Hypothalamus (tissue), 51 donors: ENCODE measurements around the gene OPCML.

ENCODE experiments used
- DNase-seq, 51 donors: peaks; one replicate each; lab custom pipeline; 2025; lab: John Stamatoyannopoulos, UW

The OPCML gene

DNA sequence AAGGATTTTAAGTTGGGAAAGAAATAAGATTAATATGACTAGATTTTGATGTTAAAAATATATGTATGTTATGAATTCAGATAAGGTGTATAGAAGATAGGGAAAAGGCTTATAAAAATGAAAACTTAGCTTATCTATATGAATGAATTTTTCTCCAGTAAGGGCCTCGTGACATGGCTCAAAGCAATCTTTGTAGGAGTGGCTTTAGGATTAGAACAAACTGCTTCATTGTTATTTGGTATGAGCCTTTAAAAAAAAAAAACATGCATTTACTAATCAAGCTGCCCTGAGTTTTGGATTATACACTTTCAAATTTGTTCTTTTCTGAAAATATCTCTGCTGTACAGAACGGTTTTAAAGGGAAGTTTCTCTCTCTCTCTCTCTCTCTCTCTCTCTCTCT lies 905.9 kb downstream of the OPCML start:
- DNase-seq: no peak

DNA sequence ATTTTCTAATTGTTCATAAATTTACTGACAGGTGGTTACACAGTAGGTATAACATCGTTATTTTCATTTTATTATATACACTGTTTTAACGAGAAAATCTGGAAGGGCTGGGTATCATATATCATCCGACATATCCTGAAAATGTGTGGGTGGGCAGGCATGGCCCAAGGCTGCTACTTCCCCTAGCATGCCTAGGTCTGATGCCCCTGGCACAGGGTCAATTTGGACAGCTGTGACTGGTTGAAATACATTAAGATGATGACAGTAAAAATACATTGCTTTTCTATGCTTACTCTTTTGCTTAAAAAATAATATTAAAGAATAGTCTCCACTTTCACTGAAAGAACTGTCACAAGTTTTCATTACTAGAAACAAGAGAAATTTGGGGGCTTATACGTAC lies 908.8 kb downstream of the OPCML start:
- no peak for DNase-seq

DNA sequence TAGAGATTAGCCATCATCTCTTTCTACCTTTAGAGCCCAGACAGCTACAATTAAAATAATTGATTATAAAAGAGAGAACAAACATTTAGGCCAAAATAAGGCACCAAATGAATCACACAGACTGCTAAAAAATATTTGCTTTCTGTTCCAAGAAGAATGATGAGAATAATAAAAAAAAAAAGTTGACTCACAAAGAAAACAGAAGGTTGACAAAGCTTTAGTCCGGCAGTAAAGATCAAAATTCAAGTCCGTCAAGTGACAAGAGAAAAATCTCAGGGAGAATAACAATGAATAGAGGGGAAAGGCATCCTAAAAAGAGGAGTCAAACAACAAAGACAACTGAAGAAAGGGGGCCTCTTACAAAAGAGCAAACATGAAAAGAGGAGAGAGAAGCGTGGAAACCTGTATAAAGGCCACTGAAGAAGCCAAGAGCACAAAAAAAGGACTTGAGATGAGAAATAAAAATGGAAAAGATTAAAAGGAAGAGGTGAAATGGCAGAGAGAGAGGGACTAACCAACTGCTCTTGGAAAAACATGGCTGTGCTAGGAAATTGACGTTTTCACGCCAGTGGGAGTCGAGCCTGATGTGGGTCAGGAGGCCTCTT lies 910.2 kb downstream of the OPCML start:
- no peak for DNase-seq

DNA sequence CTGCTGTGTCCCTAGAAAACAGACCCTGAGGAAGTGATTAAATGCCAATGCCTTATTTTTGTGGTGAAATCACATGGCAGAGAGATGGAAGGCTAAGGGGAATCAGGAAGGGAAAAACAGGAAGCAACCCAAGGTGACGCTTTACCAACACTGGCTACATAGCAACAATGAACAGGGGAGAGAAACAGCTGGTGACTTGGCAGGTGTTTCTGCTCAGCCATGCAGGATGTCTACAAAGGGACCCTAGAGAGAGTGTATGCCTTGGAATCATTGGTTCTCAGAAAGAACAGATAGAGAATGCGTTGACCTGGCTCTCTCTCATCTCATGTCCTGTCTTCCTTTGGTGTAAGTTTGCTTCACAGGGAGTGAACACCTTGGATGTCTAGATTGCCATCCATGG lies 911.9 kb downstream of the OPCML start:
- DNase-seq: no peak

DNA sequence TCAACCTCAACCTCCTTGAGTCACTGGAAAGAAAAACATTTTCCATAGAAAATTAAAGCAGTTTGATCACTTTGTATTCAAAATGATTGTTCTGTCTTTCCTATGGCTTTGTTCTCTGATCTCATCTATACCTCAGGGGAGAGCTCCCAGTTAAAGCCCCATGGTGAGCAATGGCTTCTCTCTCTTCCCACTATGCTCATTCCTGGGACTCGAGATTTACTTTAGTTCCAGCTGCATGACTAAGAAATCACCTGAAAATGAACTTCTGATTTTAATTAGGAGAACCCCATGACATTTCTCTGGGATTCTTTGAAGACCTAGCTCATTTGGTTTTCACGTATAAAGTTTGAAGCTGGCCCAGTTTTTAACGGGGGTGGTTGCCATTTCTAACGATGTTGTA lies 921.5 kb downstream of the OPCML start:
- no peak for DNase-seq

DNA sequence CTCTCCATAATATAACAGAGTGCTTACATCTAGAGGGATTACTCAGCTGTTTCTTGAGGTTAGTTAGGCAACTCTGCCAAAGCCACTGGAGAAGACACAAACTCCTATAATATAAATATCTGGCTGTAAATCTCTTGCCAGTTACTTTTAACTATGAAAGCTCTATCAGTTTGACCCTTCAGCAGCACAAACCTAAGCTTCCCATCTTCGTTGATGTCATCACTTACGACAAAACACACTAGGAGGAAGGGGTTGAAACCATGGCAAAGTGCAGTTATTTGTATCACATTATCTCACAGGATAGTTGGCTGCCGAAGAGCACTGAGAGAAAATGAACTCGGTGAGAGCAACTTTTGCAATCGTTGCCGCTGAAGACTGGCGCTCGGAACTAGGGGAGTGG lies 922.1 kb downstream of the OPCML start:
- DNase-seq: no peak

DNA sequence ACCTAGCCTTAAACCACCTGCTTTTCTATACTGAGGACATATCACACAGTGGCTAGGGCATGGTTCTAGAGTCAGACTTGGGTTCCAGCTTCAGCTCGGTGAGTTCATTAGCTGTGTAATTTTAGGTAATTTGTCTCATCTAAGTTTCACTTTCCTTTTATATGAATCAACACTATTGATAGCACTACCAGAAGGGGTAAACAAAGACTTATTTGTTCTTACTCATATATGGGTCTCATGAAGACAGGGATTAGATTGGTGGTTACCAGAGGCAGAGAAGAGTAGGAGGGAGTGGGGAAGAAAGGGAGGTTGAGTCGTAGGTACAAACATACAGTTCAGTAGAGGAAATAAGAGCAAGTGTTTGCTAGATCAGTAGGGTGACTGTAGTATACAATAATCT lies 924.7 kb downstream of the OPCML start:
- DNase-seq: peak in 1 of 51 donors; percentile 15

DNA sequence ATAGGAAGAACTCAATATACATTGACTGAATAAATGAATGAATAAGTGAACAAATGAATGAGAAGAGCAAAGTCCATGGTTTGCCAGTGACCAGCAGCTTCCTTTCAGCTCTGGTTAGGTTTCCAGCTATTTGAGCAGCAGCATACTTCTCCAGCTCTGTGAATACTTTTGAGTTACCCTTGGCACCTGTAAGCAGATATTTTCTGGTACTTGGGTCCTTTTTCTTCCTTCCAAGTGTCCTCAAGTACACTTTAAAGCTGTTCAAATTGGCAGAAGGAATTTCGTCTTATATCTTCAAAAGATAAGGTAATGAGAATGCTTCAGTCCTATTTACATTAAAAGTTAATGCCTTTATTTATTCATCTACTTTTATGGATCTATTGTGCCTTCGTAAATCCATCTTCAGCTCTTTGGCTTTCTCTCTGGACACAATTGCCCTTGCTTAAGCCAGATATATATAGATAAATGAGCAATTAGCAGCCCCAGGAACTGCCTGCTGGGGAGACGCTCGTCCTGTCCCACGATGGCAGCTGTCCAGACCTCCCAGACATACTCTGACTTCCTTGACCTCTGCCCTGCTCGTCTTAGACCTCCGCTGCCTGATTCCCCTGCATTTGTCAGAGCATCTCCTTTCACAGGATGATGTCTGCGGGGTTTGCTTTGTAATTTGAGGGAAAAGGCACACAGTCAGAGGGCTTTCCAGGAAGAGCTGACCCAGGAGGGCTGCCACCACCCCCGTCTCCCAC lies 926.3 kb downstream of the OPCML start:
- DNase-seq: no peak

DNA sequence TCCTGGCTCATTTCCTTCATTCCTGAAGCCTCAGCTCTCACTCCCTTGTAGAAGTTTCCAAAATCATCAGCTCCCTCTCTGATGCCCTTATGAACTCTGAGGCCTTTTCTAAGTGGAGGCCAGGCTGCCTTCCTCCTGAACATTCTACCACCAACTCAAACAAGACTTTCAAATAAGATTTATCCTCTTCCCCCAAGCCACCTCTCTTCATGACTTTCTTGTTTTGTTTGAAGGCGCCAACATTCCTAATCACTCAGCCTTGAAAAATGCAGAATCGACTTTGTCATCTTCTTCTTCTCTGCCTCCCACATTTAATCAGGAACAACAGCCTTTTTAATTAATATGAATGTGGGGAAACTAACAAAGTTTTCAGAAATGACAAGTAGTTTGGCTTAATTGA lies 927.9 kb downstream of the OPCML start:
- DNase-seq: no peak

DNA sequence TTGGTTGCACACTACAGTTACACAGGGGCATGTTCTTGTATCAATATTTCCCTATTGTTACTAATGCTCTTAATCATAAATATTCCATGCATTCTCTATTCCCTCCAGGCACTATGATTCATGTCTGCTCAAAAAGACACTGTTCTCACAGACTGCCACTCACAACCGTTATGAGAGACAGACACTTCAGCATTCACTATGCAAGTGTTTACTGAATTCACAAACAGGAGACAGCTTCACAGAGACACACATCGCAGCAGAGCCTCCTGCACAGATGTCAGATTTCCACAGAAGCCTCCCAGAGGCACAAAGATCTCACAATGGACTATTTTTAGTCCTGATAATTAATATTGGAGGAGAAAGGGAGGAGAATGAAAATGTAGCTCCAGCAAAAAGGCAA lies 930.4 kb downstream of the OPCML start:
- peak in 2 of 51 donors; percentile 3 to 30 for DNase-seq

DNA sequence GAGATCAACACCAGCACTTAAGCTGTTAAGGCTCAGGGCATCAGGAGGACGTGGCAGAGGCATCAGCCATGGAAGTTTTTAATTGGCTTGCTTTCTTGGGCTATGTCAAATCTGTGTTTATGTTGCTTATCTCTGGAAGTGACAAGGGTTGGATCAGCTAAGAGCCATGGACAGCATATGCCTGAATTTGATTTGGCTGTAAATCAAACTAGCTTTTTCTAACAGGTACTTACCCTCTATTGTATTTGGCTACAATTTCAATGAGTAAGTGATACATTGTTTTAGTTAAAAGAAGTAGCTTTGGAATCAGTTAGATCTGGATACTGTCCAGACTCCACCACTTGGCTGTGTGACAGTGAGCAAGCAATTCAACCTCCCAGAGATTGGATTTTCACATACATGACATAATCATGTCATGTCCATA lies 936.6 kb downstream of the OPCML start:
- DNase-seq: no peak

DNA sequence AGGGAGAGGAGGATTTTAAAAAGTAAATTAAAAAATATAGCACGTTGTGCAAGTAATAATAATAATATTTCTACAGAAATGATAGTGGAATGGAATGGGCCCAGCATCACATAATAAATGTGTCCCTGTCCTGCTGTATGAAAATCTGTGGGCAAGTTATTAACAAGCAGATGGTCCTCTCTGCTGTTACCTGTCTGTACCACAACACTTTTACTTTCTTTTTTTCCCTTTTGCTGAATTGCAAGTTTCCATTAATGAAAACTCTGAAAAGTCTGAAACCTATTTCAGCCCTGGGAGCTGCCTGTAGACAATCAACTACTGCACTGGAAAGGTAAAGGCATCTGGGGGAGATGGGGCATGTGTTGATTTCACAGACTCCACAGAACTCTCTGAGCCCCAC lies 937.1 kb downstream of the OPCML start:
- DNase-seq: no peak

DNA sequence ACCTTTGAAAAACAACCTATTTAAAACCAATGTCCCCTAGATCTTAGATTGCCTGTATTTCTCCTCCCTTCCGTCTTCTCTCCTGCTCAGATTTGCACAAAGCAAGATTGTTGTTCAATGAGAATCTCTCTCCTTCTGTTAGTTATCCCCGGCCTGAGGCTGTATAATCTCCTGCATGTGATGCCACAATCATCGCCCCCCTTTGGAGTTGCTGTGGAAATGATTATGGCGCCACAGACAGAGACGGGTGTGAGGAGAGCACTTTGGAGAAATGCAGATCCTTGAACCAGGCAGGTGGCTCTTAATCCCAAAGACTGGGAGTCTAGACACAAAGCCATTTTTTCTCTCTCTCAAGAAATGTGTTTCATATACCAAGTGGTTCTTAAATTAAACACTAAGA lies 941.3 kb downstream of the OPCML start:
- DNase-seq: no peak

DNA sequence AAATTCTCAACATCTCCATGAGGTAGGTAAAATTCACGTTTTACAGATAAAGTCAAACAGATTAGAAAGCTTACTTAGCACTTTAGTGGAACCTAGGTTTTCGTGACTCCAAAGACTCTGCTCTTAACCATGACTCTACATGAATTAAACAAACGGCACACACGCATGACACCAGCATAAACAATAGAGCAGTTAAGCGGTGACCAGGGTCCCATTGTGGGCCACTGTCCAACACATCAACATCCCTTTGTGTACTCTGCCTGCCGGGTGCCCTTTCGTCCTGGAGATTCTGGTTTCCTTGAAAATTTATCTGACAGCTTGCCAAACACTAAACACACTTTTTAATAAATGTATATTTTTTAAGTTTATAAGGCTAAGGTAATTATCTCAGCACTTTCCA lies 941.7 kb downstream of the OPCML start:
- DNase-seq: no peak

DNA sequence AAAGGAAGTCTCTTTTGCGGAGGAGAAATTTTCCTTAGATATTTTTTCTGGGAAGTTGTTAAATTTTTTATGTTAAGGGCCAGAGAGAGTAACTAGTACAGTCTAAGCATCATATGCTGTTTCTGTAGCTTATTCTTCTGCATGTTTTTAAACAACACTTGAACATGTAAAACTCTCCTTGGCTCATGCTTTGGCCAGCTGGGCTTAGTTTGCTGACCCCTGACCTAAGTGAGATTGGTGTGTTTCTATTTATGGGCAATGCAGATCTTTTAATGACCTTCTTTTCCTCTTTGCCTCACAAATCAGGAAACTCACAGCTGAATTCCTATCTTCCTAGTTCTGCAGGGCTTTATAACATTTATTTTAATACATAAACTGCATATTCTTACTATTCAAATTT lies 942.5 kb downstream of the OPCML start:
- DNase-seq: no peak

DNA sequence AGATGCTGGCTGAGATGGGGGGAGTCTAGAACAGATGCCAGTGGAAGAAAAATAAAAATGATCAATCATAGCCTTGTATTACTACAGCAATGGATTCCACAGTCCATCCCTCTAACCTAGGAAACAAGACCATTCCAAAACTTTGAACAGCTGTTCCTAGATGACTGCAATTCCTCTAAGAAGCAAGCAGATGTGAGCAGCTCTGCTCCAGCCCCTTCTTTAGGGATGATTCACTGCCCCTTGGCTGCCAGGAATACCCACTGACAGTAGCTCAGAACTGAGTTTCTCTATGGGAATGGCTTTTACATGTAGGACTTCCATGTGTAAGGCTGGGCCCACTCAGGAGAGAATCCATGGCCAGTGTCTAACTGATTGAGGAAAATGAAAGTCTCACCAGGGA lies 943.9 kb downstream of the OPCML start:
- DNase-seq: no peak

DNA sequence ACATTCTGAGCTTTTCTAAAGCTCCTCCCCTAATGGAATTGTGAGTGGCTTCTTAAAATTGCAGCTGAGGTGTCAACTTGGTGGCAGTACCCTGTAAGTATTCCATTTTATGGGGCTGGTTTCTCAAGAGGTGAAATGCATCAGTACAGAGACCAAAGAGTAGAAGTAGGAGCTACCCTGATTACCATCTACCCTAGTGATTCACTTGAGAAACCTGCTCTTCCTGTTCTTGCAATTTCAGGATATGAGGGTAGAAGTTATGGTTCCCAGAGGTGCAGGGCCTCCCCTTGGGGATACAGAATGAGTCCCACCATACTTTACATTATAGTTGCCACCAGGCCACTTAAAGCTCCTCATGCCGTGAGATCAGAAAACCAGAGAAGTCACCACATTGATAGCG lies 944.6 kb downstream of the OPCML start:
- DNase-seq: no peak

DNA sequence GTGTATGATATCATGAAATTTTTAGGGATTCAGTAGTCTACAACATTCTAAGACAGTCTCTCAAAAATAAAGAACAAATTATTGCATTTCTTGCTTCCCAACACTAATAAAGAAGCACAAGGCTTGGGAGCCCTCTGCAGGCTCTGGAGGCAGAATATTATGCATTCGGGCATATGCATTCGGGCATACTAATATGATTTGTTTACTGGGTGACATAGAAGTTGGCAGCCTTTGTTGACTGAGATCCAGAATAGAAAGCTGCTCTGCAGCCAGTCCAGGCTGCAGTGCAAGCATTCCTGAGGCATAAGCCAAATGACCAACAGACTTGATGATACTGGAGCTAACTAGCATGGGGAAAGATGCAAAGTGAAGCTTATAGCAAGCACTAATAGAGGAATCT lies 945.5 kb downstream of the OPCML start:
- DNase-seq: no peak

DNA sequence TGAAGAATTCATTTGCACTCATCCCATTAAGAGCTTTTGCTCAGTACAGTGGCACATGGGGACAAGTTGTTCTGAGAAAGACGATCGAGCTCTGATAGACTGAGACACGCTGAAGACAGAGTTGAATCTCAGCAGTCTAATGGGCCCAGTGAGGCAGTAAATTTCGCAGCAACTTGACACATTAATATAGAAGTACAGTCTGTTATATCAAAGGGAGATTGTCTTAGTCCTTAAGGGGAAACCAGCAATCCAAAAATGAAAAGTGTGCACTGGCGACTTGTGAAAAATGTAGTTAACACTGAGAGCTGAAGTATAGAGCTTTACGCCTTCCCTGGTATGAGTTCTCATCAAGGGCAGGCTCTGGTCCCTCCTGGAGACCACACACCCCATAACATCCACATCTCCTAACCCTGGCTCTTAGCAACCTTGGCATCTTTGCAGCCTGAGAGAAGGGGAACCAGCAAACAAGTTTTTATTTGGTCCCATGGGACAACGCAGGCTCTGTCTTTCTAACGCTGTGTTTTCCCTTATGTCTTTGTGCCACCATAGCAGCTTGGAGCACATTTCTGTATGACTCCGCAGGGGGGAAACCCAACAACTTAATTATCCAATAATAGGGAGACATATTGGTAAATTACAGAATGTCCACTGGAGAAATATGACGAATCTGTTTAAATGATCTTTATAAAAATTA lies 952.5 kb downstream of the OPCML start:
- DNase-seq: no peak

DNA sequence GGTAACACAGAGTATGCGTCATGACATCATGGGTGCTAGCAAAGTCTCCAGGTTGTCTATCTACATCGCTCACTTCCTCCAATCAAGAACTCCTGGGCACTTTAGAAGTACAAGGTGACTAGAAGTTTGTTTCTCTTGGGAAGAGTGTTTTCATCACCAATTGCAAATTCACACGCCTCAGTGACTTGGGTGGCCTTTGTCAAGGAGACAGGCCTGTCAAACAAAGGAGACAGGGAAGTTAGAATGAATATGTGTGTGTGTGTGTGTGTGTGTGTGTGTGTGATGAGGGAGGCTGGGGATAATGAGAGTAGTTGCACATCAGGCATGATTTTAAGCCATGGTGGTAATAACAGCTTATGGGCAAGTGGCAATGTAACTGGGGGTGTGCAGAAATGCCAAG lies 953.2 kb downstream of the OPCML start:
- DNase-seq: no peak

DNA sequence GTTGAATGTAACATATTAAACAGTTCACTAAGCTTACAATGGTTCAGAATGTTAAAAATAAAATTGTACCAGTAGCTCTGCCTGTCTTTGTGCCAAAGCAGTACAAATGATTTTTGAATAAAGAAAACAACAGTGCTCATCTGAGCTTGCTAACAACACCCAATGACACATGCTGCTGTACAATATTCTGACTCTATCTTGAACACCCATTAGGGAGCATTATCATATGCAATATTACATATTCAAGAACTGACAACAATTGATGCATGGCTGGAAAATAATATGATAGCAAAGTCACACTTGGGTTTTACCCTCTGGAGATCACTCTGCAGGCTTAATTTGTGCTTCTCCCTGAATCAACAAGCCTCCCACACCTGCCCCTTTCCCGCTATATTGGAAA lies 953.7 kb downstream of the OPCML start:
- no peak for DNase-seq

DNA sequence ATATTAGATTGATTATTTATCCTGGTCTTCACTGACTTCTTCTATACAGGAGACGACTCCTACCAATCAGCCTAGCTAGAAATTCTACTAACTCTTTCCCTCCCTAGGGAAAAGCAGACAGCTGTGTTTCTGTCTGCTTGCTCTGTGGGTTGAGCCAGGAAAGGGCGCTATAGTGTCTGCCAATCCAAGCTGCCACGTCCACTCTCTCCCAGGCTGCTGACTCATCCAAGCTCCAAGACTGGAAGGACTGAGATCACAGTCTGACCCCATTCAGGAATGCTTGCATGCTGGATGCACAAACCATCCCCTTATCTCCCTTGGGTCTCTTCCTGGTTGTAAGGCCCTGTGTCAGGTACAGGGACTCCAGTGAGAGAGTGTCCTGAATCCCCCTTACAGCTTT lies 955.6 kb downstream of the OPCML start:
- no peak for DNase-seq
